Small intestine (tissue), 7 donors: Measurements from ENCODE around the gene RCBTB1. TPM values are rescaled to one million over a fixed set of nuclear protein-coding genes. Genes with fewer than 3 reads are reported as not detected.
A peak's percentile ranks its signal among the peaks of the same experiment; 100 is the strongest.

ENCODE experiments used
- DNase-seq, 2 donors: peaks; one replicate each; pipeline versions ENCODE4 v3.0.0 to v3.0.0-alpha.2; 2013
- FAIRE-seq: peaks from 2 replicates; lab custom pipeline; 2012; peaks lifted over from hg19 to GRCh38; lab: Jason Lieb, UNC
- H3K27ac ChIP-seq, 3 donors: one replicate each; pipeline ENCODE4 v1.5.1; 2013; ENCODE audit warnings: low read length in 2 of 3, mild to moderate bottlenecking in 2 of 3, control low read depth in 1 of 3, inconsistent platforms in 1 of 3, low read depth in 1 of 3, moderate library complexity in 1 of 3
- H3K27me3 ChIP-seq, 3 donors: one replicate each; pipeline ENCODE4 v1.6.1; 2013; ENCODE audit warnings: low read length in 3 of 3, inconsistent platforms in 1 of 3; ENCODE audit not compliant: control insufficient read depth in 3 of 3, insufficient read depth in 3 of 3
- H3K36me3 ChIP-seq, 3 donors: one replicate each; pipeline ENCODE4 v1.6.1; 2013; ENCODE audit warnings: low read length in 3 of 3, inconsistent platforms in 1 of 3, low read depth in 1 of 3, mild to moderate bottlenecking in 1 of 3, moderate library complexity in 1 of 3; ENCODE audit not compliant: control insufficient read depth in 3 of 3, insufficient read depth in 2 of 3
- H3K4me1 ChIP-seq, 3 donors: one replicate each; pipeline ENCODE4 v1.6.1; 2013; ENCODE audit warnings: low read length in 2 of 3, inconsistent platforms in 1 of 3, low read depth in 1 of 3, mild to moderate bottlenecking in 1 of 3, moderate library complexity in 1 of 3; ENCODE audit not compliant: control insufficient read depth in 3 of 3, insufficient read depth in 2 of 3
- H3K4me3 ChIP-seq, 3 donors: one replicate each; pipeline ENCODE4 v1.5.1; 2013; ENCODE audit warnings: low read length in 3 of 3, control low read depth in 1 of 3, inconsistent platforms in 1 of 3, low read depth in 1 of 3, mild to moderate bottlenecking in 1 of 3, moderate library complexity in 1 of 3
- H3K9me3 ChIP-seq, 2 donors: one replicate each; pipeline ENCODE4 v1.6.1; 2013; ENCODE audit warnings: low read depth in 1 of 2, low read length in 1 of 2; ENCODE audit not compliant: control insufficient read depth in 2 of 2, insufficient read depth in 1 of 2
- WGBS, 3 donors: extraction: QIAGEN DNeasy Blood & Tissue Kit; methylation state at CpG; one replicate each; pipeline ENCODE4 v1.1.7; 2013; 5-methylcytosine and 5-hydroxymethylcytosine counted together
- polyA plus RNA-seq, 4 donors: library from polyadenylated mRNA; stranded (reverse) in 3 of 4; unstranded in 1 of 4; fragments of 200-250 nt in 3 of 4; fragments of 120-200 nt in 1 of 4; gene quantifications; one replicate each; pipeline versions ENCODE4 v1.2.1 to v1.2.3, GENCODE V29; 2013
- donor health status: healthy with polysubstance abuse.
- donor health status: control.
- donor health status: control.
- donor health status: Bipolar disorder and iron deficiency.
- donor health status: healthy.

Gene RCBTB1
- polyA plus RNA-seq, 4 donors = 5.4 to 40.5 (median 6.3) TPM

DNA sequence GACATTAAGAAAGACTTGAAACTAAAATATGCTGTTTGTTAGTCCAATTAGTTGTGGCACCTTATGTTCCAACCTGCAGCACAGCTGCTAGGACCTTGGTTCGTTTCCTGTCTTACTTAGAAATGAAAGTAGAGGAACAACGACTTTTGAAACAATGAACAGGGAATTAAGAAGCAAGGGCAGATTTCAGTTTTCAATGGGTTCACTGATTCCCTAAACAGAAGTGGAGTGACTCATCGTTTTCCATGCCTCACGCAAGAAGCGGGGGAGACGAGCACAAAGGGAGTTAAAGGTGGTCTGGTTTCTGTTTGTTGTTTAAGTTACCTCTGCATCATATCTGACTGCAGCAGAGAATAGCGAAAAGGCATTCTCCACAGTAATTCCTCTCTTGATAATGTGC is 44.8 kb downstream of the RCBTB1 start:
- 61 to 74% (median 73%) methylated on average over 7 of the region's 7 CpGs for WGBS, 3 donors
- FAIRE-seq (no peak), DNase-seq (no peak)
- H3K9me3 ChIP-seq = no peaks in the 10 kb centered on the region
- H3K27me3 ChIP-seq = no peaks in the 10 kb centered on the region
- no peaks in the 10 kb centered on the region for H3K4me1 ChIP-seq
- H3K4me3 ChIP-seq = no peak overlapping the region
- H3K36me3 ChIP-seq = peaks cover 3 to 8% (median 5%) of the 10 kb centered on the region in 3 donors
- H3K27ac ChIP-seq = peak overlapping the region in 1 of 3 donors; percentile 58

DNA sequence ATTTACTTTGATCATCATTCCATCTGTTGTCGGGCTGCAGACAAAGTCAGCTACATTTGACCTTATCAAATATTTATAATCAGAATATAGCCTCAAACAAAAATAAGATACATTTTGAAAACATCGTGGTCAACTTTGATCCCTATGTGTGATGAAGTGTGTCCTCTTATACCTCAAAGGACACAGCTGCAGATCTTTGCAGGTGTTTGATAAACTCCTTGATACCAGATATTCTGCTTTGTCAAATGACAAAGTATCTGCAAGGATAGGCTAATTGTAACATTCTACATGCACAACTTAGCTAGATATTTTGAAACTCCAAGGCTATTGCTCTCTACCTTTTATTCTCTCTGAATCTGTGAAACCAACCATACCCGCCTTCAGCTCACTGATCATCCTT is 45.6 kb downstream of the RCBTB1 start:
- Histone ChIP-seq H3K27ac (no peak overlapping the region), H3K36me3 (peaks cover 3 to 8% (median 5%) of the 10 kb centered on the region in 3 donors), H3K27me3 (no peaks in the 10 kb centered on the region), H3K4me1 (no peaks in the 10 kb centered on the region), H3K9me3 (no peaks in the 10 kb centered on the region), H3K4me3 (no peak overlapping the region)
- FAIRE-seq (no peak), DNase-seq (no peak)
- WGBS, 3 donors = 75 to 88% (median 81%) methylated on average over 3 of the region's 3 CpGs

DNA sequence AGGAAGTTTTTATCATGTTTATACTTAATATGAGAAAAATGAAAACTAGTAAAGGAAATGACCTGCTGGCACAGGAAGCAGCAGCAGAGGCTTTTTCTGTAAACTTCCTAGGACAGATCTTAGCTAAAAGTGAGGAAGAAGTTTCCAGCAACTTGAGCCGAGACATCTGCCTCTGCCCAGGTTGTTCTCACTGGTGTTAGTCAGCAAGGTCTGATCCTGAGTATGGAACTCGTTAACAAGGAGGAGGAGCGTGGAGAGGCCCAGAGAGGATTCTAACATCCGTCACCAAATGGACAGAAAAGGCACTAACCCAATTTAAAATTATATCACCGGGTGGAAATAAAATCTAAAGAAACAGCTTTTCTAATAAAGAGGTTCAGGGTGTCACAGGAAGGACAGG is 46.0 kb downstream of the RCBTB1 start:
- H3K9me3 ChIP-seq = no peaks in the 10 kb centered on the region
- no peak overlapping the region for H3K27ac ChIP-seq
- peaks cover 3 to 8% (median 5%) of the 10 kb centered on the region in 3 donors for H3K36me3 ChIP-seq
- no peak overlapping the region for H3K4me3 ChIP-seq
- H3K4me1 ChIP-seq = no peaks in the 10 kb centered on the region
- 75 to 91% (median 77%) methylated on average over 5 of the region's 5 CpGs for WGBS, 3 donors
- DNase-seq (no peak), FAIRE-seq (no peak)
- no peaks in the 10 kb centered on the region for H3K27me3 ChIP-seq

DNA sequence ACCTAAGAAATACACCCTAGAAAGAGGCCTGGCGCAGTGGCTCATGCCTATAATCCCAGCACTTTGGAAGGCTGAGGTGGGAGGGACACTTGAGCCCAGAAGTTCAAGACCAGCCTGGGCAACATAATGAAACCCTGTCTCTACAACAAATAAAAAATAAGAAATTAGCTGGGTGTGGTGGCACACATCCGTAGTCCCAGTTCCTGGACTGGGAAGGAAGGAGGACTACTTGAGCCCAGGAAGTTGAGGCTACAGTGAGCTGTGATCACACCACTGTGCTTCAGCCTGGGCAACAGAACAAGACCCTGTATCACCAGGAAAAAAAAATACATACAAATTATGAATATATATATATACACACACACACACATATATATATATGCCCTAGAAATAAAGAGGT is 47.0 kb downstream of the RCBTB1 start:
- H3K4me3 ChIP-seq = no peak overlapping the region
- no peak for DNase-seq
- H3K9me3 ChIP-seq = no peaks in the 10 kb centered on the region

DNA sequence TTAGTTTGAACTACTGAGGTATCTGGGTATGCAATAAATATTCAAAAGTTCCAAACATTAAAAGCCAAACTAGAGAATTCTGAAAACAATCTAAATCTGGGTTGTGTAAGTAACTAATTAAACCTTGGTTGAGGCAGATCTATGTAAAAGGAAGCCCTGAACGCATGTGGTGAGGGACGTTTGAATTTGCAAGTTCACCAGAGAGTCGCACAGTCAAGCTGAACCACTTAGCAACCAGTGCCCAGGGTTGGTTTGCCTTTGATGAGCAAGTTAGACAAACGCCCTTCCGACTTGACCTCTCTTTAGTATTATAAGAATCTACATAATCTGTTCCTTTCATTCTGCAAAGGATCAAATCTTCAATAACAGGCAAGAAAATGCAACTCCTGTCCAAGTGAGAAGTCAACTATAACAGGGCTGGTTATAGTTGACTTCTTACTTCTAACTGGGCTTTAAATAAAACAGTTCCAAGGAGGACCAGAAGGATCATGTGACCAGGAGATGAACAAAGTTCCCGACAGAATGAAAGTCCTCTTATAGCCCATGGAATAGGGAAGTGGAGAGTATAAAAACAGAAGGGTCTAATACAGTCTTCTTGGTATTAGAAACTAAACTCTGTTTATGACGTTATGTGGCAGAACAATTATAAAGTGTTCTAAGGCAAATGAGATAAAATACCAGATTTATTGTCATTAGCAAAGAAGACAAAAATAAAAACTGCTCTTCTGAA is 49.0 kb downstream of the RCBTB1 start:
- DNase-seq (peak; percentile 47 to 54), FAIRE-seq (no peak)
- H3K4me3 ChIP-seq = no peak overlapping the region
- H3K27ac ChIP-seq = no peak overlapping the region
- no peaks in the 10 kb centered on the region for H3K27me3 ChIP-seq
- peaks cover 2 to 7% (median 4%) of the 10 kb centered on the region in 3 donors for H3K36me3 ChIP-seq
- H3K4me1 ChIP-seq = peaks cover 0 to 3% (median 0%) of the 10 kb centered on the region in 3 donors
- WGBS, 3 donors = 61 to 63% (median 61%) methylated on average over 7 of the region's 7 CpGs
- H3K9me3 ChIP-seq = no peaks in the 10 kb centered on the region

More for the DNA sequence above, 47.0 kb downstream of the RCBTB1 start:
- Histone ChIP-seq H3K36me3 (peaks cover 4 to 7% (median 5%) of the 10 kb centered on the region in 3 donors), H3K4me1 (no peaks in the 10 kb centered on the region), H3K27me3 (no peaks in the 10 kb centered on the region), H3K27ac (no peak overlapping the region)
- FAIRE-seq = no peak
- 90 to 91% (median 90%) methylated on average over 2 of the region's 2 CpGs for WGBS, 3 donors

DNA sequence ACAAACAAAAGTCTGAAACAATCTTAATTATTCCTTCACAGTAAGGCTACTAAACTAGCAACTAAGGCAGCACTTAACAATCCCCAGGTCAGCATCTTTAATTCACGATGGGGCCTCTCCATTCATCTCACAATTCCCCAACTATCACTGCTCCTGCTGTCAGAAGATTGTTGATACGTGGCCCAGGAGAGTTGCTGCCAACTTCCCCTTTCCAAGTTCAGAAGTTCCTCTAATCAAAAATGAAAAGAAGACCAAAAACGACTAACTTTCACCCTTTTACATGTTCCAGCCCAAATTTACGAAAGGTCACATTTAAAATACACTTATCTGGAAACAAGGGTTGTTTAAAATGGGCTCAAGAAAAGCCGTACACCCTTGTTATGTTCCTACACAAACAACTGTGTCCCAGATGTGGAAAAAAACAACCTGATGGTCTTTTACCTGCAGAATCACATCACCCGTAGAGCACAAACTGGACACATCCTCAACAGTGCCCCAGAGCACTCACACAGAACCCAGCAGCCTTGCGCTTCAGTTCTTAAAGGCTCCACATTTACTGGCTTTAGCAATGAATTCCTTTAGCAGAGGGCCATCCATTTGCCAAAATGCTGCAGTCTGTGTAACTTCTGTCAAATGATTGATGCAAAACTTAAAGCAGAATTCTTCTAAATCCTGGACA is 51.6 kb downstream of the RCBTB1 start:
- H3K27ac ChIP-seq = no peak overlapping the region
- H3K4me3 ChIP-seq = no peak overlapping the region
- H3K4me1 ChIP-seq = peaks cover 0 to 3% (median 0%) of the 10 kb centered on the region in 3 donors
- WGBS, 3 donors = 65 to 84% (median 76%) methylated on average over 7 of the region's 7 CpGs
- DNase-seq = no peak
- peaks cover 0 to 5% (median 0%) of the 10 kb centered on the region in 3 donors for H3K36me3 ChIP-seq
- FAIRE-seq = no peak
- H3K9me3 ChIP-seq = no peaks in the 10 kb centered on the region
- no peaks in the 10 kb centered on the region for H3K27me3 ChIP-seq

DNA sequence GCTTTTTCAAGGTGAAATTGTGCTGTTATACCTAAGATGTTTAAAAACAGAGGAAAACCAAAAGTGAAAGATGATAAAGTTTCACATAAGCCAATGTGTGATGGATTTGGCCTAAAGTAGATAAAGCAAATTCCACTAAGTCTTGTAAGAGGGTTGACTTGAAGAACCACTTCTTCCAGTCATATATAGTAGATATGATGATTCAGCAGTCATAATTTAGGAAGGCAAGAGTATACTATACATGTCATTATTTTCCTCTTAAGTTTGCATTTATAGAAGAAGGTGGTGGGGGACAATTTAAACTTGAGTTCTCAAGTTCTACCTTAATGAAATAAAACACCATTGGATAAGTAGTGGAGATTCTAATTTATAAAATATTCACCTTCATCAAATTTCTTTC is 52.3 kb downstream of the RCBTB1 start:
- H3K27ac ChIP-seq = no peak overlapping the region
- H3K27me3 ChIP-seq = no peaks in the 10 kb centered on the region
- FAIRE-seq (peak; percentile 19), DNase-seq (no peak)
- H3K36me3 ChIP-seq = peaks cover 0 to 7% (median 0%) of the 10 kb centered on the region in 3 donors
- H3K4me3 ChIP-seq = no peak overlapping the region
- no peaks in the 10 kb centered on the region for H3K9me3 ChIP-seq
- peaks cover 0 to 3% (median 0%) of the 10 kb centered on the region in 3 donors for H3K4me1 ChIP-seq

DNA sequence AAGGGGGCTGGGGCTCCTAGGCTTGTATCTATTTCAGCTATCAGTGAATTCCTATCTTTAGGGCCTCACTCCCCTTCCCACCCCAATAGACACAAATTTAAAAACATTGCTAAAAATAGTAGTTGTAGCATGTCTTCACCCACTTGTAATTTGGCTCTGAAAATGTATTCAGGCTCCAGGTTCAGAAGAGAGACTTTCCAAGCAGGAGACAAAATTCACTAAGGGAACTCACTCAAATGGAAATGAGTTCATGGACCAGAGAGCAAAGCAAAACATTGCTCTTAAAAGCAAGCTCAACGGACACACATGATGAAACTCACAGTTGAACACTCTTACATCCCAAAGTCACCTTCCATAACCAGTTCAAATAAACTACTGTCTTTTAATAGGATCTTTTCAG is 52.8 kb downstream of the RCBTB1 start:
- 72 to 96% (median 94%) methylated on average over 1 of the region's 1 CpG for WGBS, 3 donors
- H3K4me1 ChIP-seq = peaks cover 0 to 3% (median 0%) of the 10 kb centered on the region in 3 donors
- H3K9me3 ChIP-seq = no peaks in the 10 kb centered on the region
- FAIRE-seq (no peak), DNase-seq (no peak)
- H3K4me3 ChIP-seq = no peak overlapping the region
- H3K27me3 ChIP-seq = no peaks in the 10 kb centered on the region
- peaks cover 0 to 7% (median 0%) of the 10 kb centered on the region in 3 donors for H3K36me3 ChIP-seq
- no peak overlapping the region for H3K27ac ChIP-seq
